SJSA1 (cell line): ENCODE measurements around the gene WDR54. TPM values are rescaled to one million over a fixed set of nuclear protein-coding genes. Genes with fewer than 3 reads are reported as not detected.

Source experiments
- DNase-seq, 2 experiments: peaks; one replicate each; pipeline ENCODE4 v3.0.0-alpha.2; 2015 to 2020; ENCODE audit warnings: low spot score in 2 of 2, low read depth in 1 of 2
- H3K27ac ChIP-seq: fragments of 250-450 bp; sonication (Bioruptor Pico); 2 replicates; pipeline ENCODE4 v1.5.1; 2020; ENCODE audit warnings: mild to moderate bottlenecking, moderate library complexity
- H3K27me3 ChIP-seq: fragments of 250-450 bp; sonication (Bioruptor Pico); replicated peaks from 2 replicates; pipeline ENCODE4 v1.5.1; 2020; ENCODE audit warnings: mild to moderate bottlenecking, moderate library complexity
- H3K36me3 ChIP-seq: fragments of 250-450 bp; sonication (Bioruptor Pico); 2 replicates; pipeline ENCODE4 v1.5.1; 2020; ENCODE audit warnings: mild to moderate bottlenecking
- H3K4me1 ChIP-seq: fragments of 250-450 bp; sonication (Bioruptor Pico); replicated peaks from 2 replicates; pipeline ENCODE4 v1.6.1; 2021; ENCODE audit warnings: mild to moderate bottlenecking
- H3K4me3 ChIP-seq: fragments of 250-450 bp; sonication (Bioruptor Pico); 2 replicates; pipeline ENCODE4 v1.5.1; 2020; ENCODE audit warnings: mild to moderate bottlenecking
- H3K9me3 ChIP-seq: fragments of 250-450 bp; sonication (Bioruptor Pico); replicated peaks from 2 replicates; pipeline ENCODE4 v1.5.1; 2020; ENCODE audit warnings: mild to moderate bottlenecking
- total RNA-seq: library from RNA; depleted of rRNA; stranded (reverse); fragments of >200 nt; shearing (Covaris generic); gene quantifications from 2 replicates; pipeline ENCODE4 v1.2.3, GENCODE V29; 2014

The WDR54 gene
- total RNA-seq, 1 experiment from 2014 or later: 15.2 TPM

DNA sequence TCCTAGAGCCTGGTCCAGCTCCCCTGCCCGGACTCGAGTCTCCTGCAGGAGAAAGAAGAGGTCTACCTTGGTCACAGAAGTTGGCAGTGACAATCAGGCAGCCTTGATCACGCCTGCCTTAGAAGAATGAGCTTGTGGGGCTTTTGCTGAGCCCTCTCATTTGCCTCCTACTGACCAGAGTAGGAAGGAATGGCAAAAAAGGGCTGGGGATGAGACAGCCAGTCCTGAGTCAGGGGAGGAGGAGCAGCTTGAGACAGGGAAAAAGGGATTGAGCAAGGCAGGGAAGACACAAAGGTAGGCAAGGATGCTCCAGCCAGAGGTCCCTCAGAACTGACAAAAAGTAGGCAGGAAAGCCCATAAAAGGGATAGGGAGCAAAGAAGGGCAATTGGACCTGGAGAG is 6.0 kb downstream of the WDR54 start:
- Histone ChIP-seq H3K36me3 (peaks cover 40% of the 10 kb centered on the region), H3K4me1 (no peaks in the 10 kb centered on the region), H3K4me3 (no peak overlapping the region), H3K9me3 (no peaks in the 10 kb centered on the region), H3K27ac (no peak overlapping the region), H3K27me3 (no peaks in the 10 kb centered on the region)
- DNase-seq: no peak

DNA sequence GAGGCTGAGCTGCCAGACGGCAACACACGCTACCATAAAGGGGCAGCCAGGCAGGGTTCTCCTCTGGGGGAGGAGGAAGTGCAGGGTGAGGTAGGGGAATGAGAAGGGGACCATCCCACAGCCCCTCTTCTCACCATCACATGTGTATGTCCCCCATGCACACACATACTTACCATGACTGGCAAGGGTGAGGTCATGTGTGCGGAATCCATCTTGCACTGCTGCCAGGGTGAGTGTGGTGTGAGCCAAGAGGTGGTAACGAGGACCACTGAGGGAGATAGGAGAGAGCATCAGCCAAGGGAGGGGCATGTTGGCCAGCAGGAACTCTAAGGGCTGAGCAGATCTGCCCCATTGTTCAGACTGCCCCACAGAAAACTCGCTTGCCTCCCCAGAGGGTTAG is 7.1 kb downstream of the WDR54 start:
- no peaks in the 10 kb centered on the region for H3K4me1 ChIP-seq
- H3K27ac ChIP-seq: no peak overlapping the region
- no peaks in the 10 kb centered on the region for H3K9me3 ChIP-seq

DNA sequence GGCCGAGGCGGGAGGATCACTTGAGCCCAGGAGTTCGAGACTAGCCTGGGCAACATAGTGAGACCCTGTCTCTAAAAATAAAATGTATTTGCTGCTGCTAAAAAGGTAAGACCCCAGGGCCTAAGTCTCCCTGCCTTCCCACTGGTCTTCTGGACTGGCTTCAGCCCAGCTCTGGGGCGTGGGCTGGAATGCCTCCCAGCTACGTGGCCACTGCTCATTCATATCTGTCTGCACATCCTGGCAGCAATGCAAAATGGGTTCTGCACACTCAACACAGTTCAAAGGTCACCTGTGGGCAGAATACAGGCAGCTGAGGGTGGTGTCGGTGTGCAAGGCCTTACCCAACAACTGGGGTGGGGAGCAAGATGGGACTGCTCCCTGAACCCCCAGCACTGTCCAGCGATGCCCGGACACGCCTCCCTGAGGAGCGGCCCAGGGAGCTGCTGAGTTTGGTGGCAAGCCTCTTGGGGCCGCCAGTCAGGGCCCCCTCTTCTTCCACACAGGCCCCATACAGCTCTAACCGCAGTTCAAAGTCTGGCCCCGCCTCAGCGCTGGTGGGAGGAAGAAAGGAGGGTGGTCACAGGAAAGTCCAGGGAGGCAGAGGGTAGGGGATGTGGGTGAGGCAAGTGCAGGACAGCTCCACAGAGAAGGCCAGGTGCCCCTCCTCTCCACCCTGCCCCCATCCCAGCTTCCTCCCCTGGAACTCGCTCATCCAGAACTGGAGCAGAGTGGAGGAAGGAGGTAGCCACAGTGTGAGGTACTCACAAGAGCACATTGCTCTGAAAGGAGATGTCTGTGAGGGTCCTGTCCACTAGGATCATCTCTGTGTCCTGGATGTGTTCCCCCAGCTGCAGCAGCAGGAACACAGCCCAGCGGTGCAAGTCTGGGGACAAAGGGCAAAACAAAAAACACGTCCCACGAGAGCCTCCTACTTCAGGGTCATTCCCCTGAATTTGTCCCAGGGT is 8.2 kb downstream of the WDR54 start:
- H3K36me3 ChIP-seq: peaks cover 40% of the 10 kb centered on the region
- H3K27ac ChIP-seq: no peak overlapping the region
- H3K27me3 ChIP-seq: no peaks in the 10 kb centered on the region
- H3K4me1 ChIP-seq: no peaks in the 10 kb centered on the region
- no peaks in the 10 kb centered on the region for H3K9me3 ChIP-seq
- H3K4me3 ChIP-seq: no peak overlapping the region
- DNase-seq: no peak

More for the DNA sequence above, 7.1 kb downstream of the WDR54 start:
- H3K36me3 ChIP-seq: peaks cover 40% of the 10 kb centered on the region
- no peak overlapping the region for H3K4me3 ChIP-seq
- H3K27me3 ChIP-seq: no peaks in the 10 kb centered on the region
- no peak for DNase-seq

DNA sequence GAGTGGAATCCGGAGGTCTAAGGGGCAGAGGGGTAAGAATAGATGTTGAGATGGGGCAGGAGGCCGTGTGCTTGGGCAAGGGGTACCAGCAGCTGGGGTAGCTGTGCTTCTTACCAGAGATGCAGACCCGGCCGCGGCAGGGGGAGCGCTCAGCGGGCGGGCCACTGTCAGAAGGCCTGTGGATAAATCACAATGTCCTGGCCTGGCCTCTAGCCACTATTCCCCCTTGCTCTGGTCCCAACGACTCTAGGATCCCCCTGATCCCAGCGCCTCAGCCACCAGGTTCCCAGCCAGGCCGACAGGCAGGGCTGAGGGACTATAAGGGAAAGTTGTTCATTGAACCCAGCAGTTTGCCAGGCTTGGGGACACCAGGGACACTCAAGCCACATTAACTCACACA is 9.0 kb downstream of the WDR54 start:
- Histone ChIP-seq H3K27ac (no peak overlapping the region), H3K4me1 (no peaks in the 10 kb centered on the region), H3K9me3 (no peaks in the 10 kb centered on the region), H3K36me3 (peaks cover 40% of the 10 kb centered on the region), H3K4me3 (no peak overlapping the region), H3K27me3 (no peaks in the 10 kb centered on the region)
- DNase-seq: no peak

DNA sequence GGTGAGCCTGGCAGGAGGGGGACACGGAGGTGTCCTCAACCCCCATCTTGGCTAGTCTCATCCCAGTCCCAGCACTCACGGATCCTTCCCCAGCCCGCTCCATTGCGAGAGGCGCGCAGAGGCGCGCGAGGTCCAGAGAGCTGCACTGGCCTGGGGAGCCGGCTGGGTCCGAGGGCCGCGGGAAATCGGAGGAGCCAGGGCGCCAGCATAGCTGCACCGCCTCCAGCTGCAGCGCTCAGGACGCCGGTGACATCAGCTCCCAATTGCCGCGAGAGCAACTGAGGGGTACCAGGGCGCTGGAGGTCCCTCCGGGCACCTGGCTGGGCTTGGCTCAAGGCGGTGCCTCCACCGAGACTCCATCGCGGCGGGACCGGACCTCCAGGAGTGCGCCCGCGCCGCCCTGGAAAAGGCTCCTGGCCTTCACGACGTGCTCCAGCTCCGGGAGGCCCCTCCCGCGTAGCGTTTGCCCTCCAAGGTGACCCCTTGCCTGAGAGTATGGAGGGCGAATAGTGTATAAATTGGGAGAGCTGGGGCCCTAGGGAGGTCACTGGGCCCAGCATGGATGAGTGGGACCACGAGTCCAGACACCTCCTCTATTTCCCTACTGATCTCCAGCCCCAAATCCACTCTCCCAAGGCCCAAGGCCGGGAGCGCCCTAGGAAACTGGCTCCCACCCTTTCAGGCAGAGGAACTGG is 14.7 kb downstream of the WDR54 start:
- DNase-seq: no peak
- Histone ChIP-seq H3K4me3 (no peak overlapping the region), H3K9me3 (no peaks in the 10 kb centered on the region), H3K27me3 (no peaks in the 10 kb centered on the region), H3K36me3 (peaks cover 7% of the 10 kb centered on the region), H3K27ac (no peak overlapping the region), H3K4me1 (peaks cover 25% of the 10 kb centered on the region)

DNA sequence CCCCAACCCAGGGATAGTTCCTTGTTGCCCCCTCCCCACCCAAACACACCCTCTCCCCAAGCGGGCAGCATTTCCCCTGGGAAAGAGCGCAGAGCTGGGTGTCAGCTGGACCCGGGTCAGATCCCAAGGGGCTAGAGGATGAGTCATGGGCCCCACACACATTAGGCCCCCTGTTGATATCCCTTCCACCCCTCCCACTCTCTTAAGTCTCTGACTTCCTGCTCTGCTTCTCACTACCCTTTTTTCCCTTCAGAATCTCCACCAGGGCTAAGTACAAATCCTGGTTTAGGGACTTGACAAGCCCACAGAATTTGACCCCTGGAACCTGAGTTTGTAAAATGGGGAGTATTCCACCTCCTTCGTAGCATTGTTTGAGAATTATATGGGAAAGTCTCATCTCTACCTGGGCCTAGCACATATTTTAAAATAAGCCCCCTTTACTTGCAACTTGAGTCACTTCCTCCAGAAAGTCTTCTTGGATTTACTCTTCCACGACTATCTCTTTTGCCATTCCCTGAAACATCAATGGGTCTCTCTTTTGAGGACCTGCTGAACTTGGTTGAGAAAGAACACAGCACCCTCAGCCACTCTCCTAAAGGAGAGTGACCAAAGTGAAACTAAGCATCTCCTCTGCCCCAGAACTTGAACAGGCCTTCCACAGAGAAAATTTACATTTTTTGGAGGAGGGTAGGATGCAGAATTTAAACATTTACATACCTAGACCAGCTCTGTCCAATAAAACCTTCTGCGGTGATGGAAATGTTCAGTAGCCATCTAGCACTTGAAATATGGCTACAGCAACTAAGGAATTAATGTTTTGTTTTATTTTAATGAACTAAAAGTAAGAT is 15.5 kb downstream of the WDR54 start:
- Histone ChIP-seq H3K27me3 (no peaks in the 10 kb centered on the region), H3K36me3 (peaks cover 4% of the 10 kb centered on the region), H3K9me3 (no peaks in the 10 kb centered on the region), H3K4me3 (no peak overlapping the region), H3K27ac (no peak overlapping the region), H3K4me1 (peaks cover 25% of the 10 kb centered on the region)
- DNase-seq: no peak

DNA sequence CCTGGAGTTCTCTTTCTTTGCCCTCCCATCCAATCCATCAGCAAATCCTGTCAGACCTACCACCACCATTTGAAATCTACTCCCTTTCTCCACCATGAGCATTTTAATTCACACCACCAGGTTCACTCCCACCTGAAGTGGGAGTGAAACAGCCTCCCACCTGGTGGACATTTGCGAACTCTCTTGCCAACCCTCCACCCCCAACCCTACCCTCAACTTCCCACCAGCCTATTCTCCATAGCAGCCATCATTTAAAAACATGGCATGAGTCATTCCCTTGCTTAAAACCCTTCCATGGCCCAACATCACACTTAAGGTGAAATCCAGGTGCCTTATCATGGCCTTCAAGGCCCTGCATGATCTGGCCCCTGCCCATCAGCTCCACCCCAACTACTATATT is 16.7 kb downstream of the WDR54 start:
- H3K9me3 ChIP-seq: no peaks in the 10 kb centered on the region
- H3K36me3 ChIP-seq: no peaks in the 10 kb centered on the region
- H3K4me1 ChIP-seq: peaks cover 25% of the 10 kb centered on the region
- H3K27me3 ChIP-seq: no peaks in the 10 kb centered on the region
- DNase-seq: no peak
- H3K4me3 ChIP-seq: no peak overlapping the region
- H3K27ac ChIP-seq: no peak overlapping the region

DNA sequence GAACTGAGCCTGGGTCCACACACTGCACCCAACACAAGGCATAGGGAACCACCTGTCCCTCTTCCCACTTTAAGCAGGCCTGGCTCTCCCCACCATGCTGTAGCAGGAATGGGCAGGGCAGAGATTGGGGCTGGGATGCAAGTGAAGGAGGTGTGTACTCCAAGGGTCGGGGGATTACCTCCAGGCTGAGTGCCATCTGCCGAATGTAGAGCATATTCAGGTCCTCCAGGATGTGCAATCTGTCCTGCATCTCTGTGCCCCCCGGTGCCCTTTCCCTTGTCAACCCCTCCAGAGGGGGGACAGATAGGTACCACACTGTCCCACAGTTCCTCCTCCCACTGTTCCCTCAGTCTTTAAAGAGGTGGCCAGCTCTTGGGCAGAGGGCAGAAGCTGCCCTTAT is 17.8 kb downstream of the WDR54 start:
- Histone ChIP-seq H3K4me1 (peaks cover 32% of the 10 kb centered on the region), H3K9me3 (no peaks in the 10 kb centered on the region), H3K27me3 (no peaks in the 10 kb centered on the region), H3K27ac (no peak overlapping the region), H3K4me3 (peak overlapping the region; percentile 44), H3K36me3 (no peaks in the 10 kb centered on the region)
- no peak for DNase-seq

DNA sequence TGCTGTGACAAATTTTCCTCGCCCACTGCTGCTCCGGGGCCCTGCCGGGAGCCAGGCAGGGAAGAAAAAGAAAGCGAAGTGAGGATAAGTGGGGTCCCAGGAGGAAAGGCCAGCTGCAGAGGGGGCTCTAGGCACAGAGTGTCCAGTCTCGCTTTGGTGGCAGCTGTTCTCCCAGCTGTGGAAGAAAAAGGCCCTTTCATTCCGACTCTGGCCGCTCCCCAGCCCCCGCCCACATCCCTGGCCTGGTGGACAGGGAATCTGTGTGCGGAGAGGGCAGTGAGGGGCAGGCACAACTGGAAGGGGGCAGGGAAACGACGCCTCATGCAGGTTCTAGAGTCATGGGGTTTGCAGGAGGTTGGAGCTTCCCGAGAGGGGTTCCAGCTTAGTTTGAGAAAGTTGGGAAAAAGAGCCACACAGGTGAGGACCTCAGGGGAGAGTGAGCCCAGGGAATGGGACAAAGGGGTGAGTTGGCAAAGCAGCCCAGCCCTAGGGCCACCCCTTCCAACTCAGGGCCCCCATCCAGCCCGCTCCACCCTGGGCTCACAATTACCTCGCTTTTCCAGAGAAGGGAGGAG is 18.4 kb downstream of the WDR54 start:
- DNase-seq: peak in 1 of 2 experiments; percentile 19
- Histone ChIP-seq H3K4me3 (peak overlapping the region; percentile 44), H3K4me1 (peaks cover 35% of the 10 kb centered on the region), H3K9me3 (no peaks in the 10 kb centered on the region), H3K27ac (0 out of 2 replicates have a peak overlapping the region, but pooled peaks have one; percentile 47), H3K36me3 (no peaks in the 10 kb centered on the region), H3K27me3 (no peaks in the 10 kb centered on the region)

DNA sequence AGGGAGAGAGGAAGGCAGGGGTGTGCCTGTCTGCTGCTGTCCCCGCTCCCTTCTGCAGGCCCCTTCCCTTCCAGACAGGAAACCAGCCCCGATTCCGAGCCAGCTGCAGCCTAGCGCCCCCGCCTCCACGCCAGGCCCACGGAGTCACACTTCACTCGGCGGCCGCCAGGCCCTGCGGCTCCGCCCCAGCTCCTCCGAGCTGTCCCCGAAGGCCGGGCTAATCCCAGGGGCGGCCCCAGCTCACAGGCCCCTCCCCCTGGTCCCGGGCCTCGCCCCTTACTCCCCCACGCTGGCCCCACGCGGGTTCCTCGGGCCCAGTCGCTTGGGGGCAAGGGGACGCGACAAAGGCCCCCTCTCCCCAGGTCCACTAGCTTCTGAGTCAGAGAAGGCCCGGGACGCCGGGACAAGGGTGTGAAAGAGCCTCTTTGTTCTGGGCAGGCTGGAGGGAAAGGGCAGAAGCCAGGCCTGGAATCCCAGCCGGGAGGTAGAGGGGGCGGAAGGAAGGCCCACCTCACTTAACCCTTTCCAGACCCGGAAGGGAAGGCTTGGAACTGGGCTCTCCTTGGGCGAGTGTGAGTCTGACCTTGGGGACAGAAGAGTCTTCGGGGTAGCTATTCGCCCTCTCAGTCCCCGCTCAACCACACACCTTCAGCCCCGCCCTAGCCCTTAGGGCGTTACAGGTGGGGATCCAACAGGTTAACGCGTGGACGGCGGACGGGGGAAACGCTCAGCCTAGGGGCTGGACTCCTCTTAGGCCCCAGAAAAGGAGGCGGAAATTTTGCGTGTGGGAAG is 19.0 kb downstream of the WDR54 start:
- Histone ChIP-seq H3K4me3 (peak overlapping the region; percentile 44), H3K27ac (peak overlapping the region; percentile 47), H3K36me3 (no peaks in the 10 kb centered on the region), H3K27me3 (no peaks in the 10 kb centered on the region), H3K9me3 (no peaks in the 10 kb centered on the region), H3K4me1 (peaks cover 35% of the 10 kb centered on the region)
- peak; percentile 78 to 88 for DNase-seq

DNA sequence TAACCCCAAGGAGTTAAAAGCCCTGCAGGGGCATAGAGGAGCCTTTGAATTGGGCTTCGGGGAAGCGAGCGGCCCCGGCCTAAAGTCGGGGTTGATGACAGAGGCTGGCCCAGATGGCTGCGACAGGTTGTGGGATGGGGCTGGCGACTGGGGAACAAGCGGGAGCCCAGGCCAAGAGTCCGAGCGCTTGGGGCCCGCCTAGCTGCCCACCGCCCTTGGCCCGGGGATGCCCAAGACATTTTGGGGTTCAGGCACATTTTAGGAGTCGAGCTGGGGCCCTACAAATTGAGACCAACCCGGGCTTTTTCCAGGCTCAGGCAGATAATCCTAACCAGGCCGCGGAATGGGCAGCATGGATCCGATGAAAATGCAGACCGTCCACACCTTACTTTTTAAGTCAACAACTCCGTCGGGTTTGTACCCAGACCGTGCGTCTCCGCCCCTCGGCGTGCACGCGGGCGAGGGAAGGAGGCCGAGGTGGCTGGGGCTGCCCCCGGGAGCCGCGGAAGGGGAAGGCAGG is 19.7 kb downstream of the WDR54 start:
- no peaks in the 10 kb centered on the region for H3K9me3 ChIP-seq
- no peak for DNase-seq
- no peaks in the 10 kb centered on the region for H3K36me3 ChIP-seq
- no peaks in the 10 kb centered on the region for H3K27me3 ChIP-seq
- no peak overlapping the region for H3K27ac ChIP-seq
- H3K4me3 ChIP-seq: no peak overlapping the region
- peaks cover 35% of the 10 kb centered on the region for H3K4me1 ChIP-seq

DNA sequence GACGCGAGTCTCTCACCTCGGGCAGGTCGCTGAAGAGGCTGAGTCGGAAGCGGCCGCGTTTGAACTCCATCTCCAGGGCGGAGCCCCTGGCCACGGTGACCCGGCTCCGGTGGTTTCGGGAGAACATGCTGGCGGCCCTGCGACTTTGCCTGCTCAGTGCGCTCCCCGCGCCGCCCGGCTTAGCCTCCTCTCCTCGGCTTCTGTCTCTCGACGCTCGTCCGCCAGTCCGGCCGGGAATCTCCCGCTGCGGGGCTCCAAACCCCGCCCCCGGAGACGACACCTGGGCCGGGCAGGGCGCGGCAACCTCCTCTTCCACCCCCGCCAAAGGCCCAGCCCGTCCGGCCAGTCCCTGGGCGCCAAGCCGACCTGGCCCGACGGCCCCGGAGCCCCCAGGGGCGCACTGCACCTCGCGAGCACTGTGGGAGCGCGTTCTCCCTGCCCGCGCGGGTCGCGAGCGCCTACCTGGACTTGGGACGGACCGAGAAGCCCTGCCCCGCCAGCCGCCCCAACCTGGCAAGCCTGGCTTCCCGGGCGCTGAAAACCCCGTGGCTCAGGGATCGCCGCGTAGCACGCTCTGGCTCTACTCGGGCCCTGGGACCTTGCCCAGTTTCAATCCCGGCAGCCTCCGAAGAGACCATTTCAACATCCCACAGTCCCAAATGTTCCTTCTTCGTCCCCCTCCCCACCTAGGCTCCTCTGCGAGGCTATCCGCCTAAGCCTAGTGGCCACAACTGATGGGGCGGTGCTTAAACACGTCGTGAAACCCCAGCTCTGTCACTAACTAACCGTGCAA is 20.4 kb downstream of the WDR54 start, which contains the start of gene RTKN:
TSS of gene RTKN (minus strand) at position 248 of the 793 bp plus-strand sequence. CDS start at position 127, 121 bp downstream.
- Histone ChIP-seq H3K4me1 (peaks cover 35% of the 10 kb centered on the region), H3K4me3 (peak within 1 kb of the TSS; percentile 44), H3K27me3 (no peaks in the 10 kb centered on the region), H3K9me3 (no peaks in the 10 kb centered on the region), H3K27ac (peak within 1 kb of the TSS; percentile 47), H3K36me3 (no peaks in the 10 kb centered on the region)
- DNase-seq: no peak
